ENCODE measurements around the gene CUL2.
"Not testable (repeated sequence)": the region's sequence is repeated elsewhere in the genome, so short reads cannot be mapped to it uniquely, and the experiment has no call there.

DNA sequence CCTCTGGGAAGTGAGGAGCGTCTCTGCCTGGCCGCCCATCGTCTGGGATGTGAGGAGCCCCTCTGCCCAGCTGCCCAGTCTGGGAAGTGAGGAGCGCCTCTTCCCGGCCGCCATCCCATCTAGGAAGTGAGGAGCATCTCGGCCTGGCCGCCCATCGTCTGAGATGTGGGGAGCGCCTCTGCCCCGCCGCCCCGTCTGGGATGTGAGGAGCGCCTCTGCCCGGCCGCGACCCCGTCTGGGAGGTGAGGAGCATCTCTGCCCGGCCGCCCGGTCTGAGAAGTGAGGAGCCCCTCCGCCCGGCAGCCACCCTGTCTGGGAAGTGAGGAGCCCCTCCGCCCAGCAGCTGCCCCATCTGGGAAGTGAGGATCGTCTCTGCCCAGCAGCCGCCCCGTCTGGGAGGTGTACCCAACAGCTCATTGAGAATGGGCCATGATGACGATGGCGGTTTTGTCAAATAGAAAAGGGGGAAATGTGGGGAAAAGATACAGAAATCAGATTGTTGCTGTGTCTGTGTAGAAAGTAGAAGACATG, 113.7 kb downstream of the CUL2 start:
- TF ChIP-seq POLR2A, POLR2AphosphoS5 (IDR thresholded peaks at IDR 0.05): not testable (repeated sequence)
- TF ChIP-seq, protein P1, sequence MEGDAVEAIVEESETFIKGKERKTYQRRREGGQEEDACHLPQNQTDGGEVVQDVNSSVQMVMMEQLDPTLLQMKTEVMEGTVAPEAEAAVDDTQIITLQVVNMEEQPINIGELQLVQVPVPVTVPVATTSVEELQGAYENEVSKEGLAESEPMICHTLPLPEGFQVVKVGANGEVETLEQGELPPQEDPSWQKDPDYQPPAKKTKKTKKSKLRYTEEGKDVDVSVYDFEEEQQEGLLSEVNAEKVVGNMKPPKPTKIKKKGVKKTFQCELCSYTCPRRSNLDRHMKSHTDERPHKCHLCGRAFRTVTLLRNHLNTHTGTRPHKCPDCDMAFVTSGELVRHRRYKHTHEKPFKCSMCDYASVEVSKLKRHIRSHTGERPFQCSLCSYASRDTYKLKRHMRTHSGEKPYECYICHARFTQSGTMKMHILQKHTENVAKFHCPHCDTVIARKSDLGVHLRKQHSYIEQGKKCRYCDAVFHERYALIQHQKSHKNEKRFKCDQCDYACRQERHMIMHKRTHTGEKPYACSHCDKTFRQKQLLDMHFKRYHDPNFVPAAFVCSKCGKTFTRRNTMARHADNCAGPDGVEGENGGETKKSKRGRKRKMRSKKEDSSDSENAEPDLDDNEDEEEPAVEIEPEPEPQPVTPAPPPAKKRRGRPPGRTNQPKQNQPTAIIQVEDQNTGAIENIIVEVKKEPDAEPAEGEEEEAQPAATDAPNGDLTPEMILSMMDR (IDR thresholded peaks at IDR 0.05) = not testable (repeated sequence)
